HepG2 (cell line): Measurements from ENCODE around the gene PLEKHG4B. TPM values are rescaled to one million over a fixed set of nuclear protein-coding genes. Genes with fewer than 3 reads are reported as not detected.

ENCODE experiments used
- ATAC-seq: fragments of 200-7000 bp; cut with Tn5 transposase; 3 replicates; pipeline ENCODE4 v1.9.1; 2020; ENCODE audit warnings: mild to moderate bottlenecking, moderate library complexity
- BruUV-seq: library from RNA; stranded (reverse); fragments of 400-500 nt; replicated peaks from 2 replicates; lab custom pipeline; 2021; lab: Mats Ljungman, UMichigan
- CTCF ChIA-PET: fragments of 300-600 bp; formaldehyde crosslinking; extraction: SDS; loops from one replicate; lab custom pipeline; 2021; ENCODE audit warnings: low total read pairs, inconsistent platforms, low intra/inter-chr PET ratio; lab: Yijun Ruan, JAX
- POLR2A ChIA-PET: fragments of 350-600 bp; sonication (Branson Sonifier 250); formaldehyde crosslinking; loops from one replicate; lab custom pipeline; 2020; ENCODE audit warnings: antibody characterized with exemption, inconsistent platforms; lab: Yijun Ruan, JAX
- DNase-seq: peaks from one replicate; pipeline ENCODE4 v3.0.0-alpha.2; 2015; ENCODE audit warnings: low spot score
- FAIRE-seq: peaks from 3 replicates; lab custom pipeline; 2011; peaks lifted over from hg19 to GRCh38; lab: Jason Lieb, UNC
- H2AFZ ChIP-seq: one replicate; pipeline ENCODE4 v1.6.1; 2011; ENCODE audit warnings: low read length, inconsistent platforms
- H3K27ac ChIP-seq: fragments of 300-600 bp; 3 replicates; pipeline ENCODE4 v1.8.0; 2011; ENCODE audit warnings: mixed run types, mild to moderate bottlenecking, mixed read lengths, low read length, inconsistent platforms; ENCODE audit not compliant: insufficient read depth; ENCODE audit errors: extremely low read length
- H3K27me3 ChIP-seq, 2 experiments: fragments of 200-600 bp in 1 of 2; 2 replicates in 1 of 2; 3 replicates in 1 of 2; pipeline versions ENCODE4 v1.6.0 to v1.8.0; 2011; ENCODE audit warnings: low read length in 2 of 2, mild to moderate bottlenecking in 2 of 2, moderate library complexity in 2 of 2, inconsistent platforms in 1 of 2; ENCODE audit not compliant: insufficient read depth in 2 of 2, control insufficient read depth in 1 of 2
- H3K36me3 ChIP-seq, 2 experiments: fragments of 200-600 bp in 1 of 2; replicated peaks in 1 of 2; 2 replicates in 1 of 2; 3 replicates in 1 of 2; pipeline versions ENCODE4 v1.5.1 to v1.8.0; 2011; ENCODE audit warnings: low read length in 2 of 2, inconsistent platforms in 1 of 2; ENCODE audit not compliant: insufficient read depth in 2 of 2, control insufficient read depth in 1 of 2
- H3K4me1 ChIP-seq: 2 replicates; pipeline ENCODE4 v1.5.1; 2012; ENCODE audit warnings: low read length, inconsistent platforms; ENCODE audit not compliant: insufficient read depth
- H3K4me2 ChIP-seq: 2 replicates; pipeline ENCODE4 v1.6.0; 2011; ENCODE audit warnings: low read depth, low read length, inconsistent platforms
- H3K4me3 ChIP-seq, 3 experiments: fragments of 200-600 bp in 1 of 3; sonication (generic), shearing (Covaris generic) in 1 of 3; replicated peaks in 1 of 3; 2 replicates each; pipeline ENCODE4 v1.5.1; 2011 to 2016; ENCODE audit warnings: low read length in 3 of 3, inconsistent platforms in 2 of 3, low read depth in 2 of 3, mild to moderate bottlenecking in 2 of 3, control low read depth in 1 of 3, mixed read lengths in 1 of 3; ENCODE audit not compliant: insufficient read depth in 1 of 3
- H3K79me2 ChIP-seq: one replicate; pipeline ENCODE4 v1.6.1; 2011; ENCODE audit warnings: low read length, inconsistent platforms; ENCODE audit not compliant: insufficient read depth
- H3K9ac ChIP-seq: 2 replicates; pipeline ENCODE4 v1.6.0; 2011; ENCODE audit warnings: mild to moderate bottlenecking, low read depth, low read length, inconsistent platforms; ENCODE audit not compliant: insufficient read depth
- H3K9me3 ChIP-seq: 2 replicates; pipeline ENCODE4 v1.5.1; 2012; ENCODE audit warnings: mild to moderate bottlenecking, low read length
- H4K20me1 ChIP-seq: 2 replicates; pipeline ENCODE4 v1.6.0; 2011; ENCODE audit warnings: inconsistent platforms, mild to moderate bottlenecking, low read length, moderate library complexity; ENCODE audit not compliant: insufficient read depth
- CEBPZ ChIP-seq: IDR thresholded peaks from 2 replicates; pipeline ENCODE4 v1.6.1; 2012; ENCODE audit warnings: low read length, improper control_type of control experiment
- CHCHD3 ChIP-seq: sonication (generic); formaldehyde crosslinking; IDR thresholded peaks from 2 replicates; pipeline ENCODE4 v1.8.0; 2022; ENCODE audit warnings: mild to moderate bottlenecking, missing genetic modification reagents, moderate library complexity
- FOSL1 ChIP-seq: sonication (generic); formaldehyde crosslinking; IDR thresholded peaks from 2 replicates; pipeline ENCODE4 v1.9.0; 2021; ENCODE audit warnings: missing genetic modification reagents, borderline replicate concordance
- IKZF4 ChIP-seq: sonication (generic); formaldehyde crosslinking; IDR thresholded peaks from 2 replicates; pipeline ENCODE4 v1.5.1; 2020; ENCODE audit warnings: borderline replicate concordance, mild to moderate bottlenecking, low read depth, missing genetic modification reagents; ENCODE audit errors: not compliant biosample characterization
- KLF12 ChIP-seq: sonication (generic); formaldehyde crosslinking; IDR thresholded peaks from 2 replicates; pipeline ENCODE4 v1.4.0; 2020; ENCODE audit warnings: missing genetic modification reagents, borderline replicate concordance
- MTF2 ChIP-seq: sonication (generic); formaldehyde crosslinking; IDR thresholded peaks from 2 replicates; pipeline ENCODE4 v1.5.0; 2020; ENCODE audit warnings: missing genetic modification reagents, borderline replicate concordance
- NRL ChIP-seq: sonication (generic); formaldehyde crosslinking; IDR thresholded peaks from 2 replicates; pipeline ENCODE4 v1.5.0; 2020; ENCODE audit warnings: missing genetic modification reagents, mild to moderate bottlenecking, moderate library complexity, borderline replicate concordance
- STAG1 ChIP-seq: sonication (generic); formaldehyde crosslinking; IDR thresholded peaks from 2 replicates; pipeline ENCODE4 v1.4.0; 2020; ENCODE audit warnings: missing genetic modification reagents
- ZNF878 ChIP-seq: sonication (generic); formaldehyde crosslinking; IDR thresholded peaks from 2 replicates; pipeline ENCODE4 v1.8.1; 2023; ENCODE audit warnings: mild to moderate bottlenecking, missing genetic modification reagents, moderate library complexity
- WGBS: methylation state at CpG from one replicate; pipeline ENCODE4 v1.1.6; 2017; ENCODE audit warnings: low lambda C conversion rate; 5-methylcytosine and 5-hydroxymethylcytosine counted together
- in situ Hi-C: cut with HindIII; loops from 2 replicates; pipeline ENCODE4 v1.10.0; 2017; ENCODE audit warnings: low pct_unique_long_range_greater_than_20kb; ENCODE audit not compliant: extremely low pct_ligation_motif_present
- intact Hi-C: fragments of 100-400 bp; cut with micrococcal nuclease; formaldehyde crosslinking; loops from one replicate; pipeline ENCODE4 v1.10.0; 2022; ENCODE audit not compliant: unreplicated experiment
- polyA plus RNA-seq, 8 experiments: library from polyadenylated mRNA; depleted of rRNA in 3 of 8; stranded (reverse) in 7 of 8; unstranded in 1 of 8; fragments of >200 nt; fragmentation: Illumina TruSeq in 4 of 8; extraction: Trizol in 4 of 8; gene quantifications; 2 replicates each; pipeline versions ENCODE4 v1.2.1 to v1.2.3, GENCODE V29; 2011 to 2016; ENCODE audit warnings: low read depth in 4 of 8, missing spikeins in 1 of 8, mixed read lengths in 1 of 8; ENCODE audit not compliant: insufficient read depth in 1 of 8
- total RNA-seq, 5 experiments: library from RNA; depleted of rRNA; stranded (reverse); fragments of >200 nt; fragmentation: Illumina TruSeq; extraction: Trizol; gene quantifications; 2 replicates each; pipeline ENCODE4 v1.2.3, GENCODE V29; 2016; ENCODE audit warnings: low read depth in 1 of 5
- TF ChIP-seq, protein P1 (sequence below): fragments of 450-650 bp; IDR thresholded peaks from 2 replicates; pipeline ENCODE4 v1.6.1; 2017; ENCODE audit warnings: mild to moderate bottlenecking
- TF ChIP-seq, protein P2 (sequence below): sonication (generic); formaldehyde crosslinking; IDR thresholded peaks from 2 replicates; pipeline ENCODE4; 2020; ENCODE audit warnings: missing genetic modification reagents, mild to moderate bottlenecking, borderline replicate concordance

PLEKHG4B gene
- total and polyA plus RNA-seq, 2 of the 13 experiments (the other 11 are each of a cell fraction or from before 2014, with no cell fraction given) = 0.09 TPM; not detected in 1

DNA sequence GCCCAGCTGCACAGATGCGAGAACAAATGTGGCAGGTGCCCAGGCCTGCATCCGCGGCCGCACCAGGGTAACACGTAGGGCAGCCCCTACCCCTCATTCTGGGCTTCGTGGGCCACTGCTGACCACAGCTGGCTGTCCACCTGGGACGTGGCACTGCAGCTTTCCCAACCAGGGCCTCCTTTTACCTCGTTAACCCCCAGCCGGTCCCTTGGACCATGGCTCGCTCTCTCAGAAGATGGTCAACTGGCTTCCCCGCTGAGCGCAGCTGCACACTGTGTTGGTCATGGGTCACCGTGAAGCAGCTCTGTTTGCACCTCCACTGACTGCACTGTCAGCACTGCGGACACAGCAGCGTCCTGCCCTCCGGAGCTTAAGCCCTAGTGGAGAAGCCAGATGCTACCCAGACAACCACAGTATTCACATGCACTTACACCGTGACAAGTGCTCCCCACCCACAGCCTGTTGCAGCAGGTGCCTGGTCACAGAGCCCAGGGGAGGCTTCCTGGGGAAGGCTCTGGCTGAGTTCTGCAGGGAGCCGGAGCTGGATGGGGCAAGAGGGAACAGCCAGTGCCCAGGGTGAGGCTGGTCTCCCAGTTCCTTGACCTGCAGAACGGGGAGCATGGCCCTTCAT lies 10.5 kb upstream of the PLEKHG4B start:
- ATAC-seq = peak; percentile 47
- POLR2A ChIA-PET = no interaction called here
- TF ChIP-seq, protein P1, sequence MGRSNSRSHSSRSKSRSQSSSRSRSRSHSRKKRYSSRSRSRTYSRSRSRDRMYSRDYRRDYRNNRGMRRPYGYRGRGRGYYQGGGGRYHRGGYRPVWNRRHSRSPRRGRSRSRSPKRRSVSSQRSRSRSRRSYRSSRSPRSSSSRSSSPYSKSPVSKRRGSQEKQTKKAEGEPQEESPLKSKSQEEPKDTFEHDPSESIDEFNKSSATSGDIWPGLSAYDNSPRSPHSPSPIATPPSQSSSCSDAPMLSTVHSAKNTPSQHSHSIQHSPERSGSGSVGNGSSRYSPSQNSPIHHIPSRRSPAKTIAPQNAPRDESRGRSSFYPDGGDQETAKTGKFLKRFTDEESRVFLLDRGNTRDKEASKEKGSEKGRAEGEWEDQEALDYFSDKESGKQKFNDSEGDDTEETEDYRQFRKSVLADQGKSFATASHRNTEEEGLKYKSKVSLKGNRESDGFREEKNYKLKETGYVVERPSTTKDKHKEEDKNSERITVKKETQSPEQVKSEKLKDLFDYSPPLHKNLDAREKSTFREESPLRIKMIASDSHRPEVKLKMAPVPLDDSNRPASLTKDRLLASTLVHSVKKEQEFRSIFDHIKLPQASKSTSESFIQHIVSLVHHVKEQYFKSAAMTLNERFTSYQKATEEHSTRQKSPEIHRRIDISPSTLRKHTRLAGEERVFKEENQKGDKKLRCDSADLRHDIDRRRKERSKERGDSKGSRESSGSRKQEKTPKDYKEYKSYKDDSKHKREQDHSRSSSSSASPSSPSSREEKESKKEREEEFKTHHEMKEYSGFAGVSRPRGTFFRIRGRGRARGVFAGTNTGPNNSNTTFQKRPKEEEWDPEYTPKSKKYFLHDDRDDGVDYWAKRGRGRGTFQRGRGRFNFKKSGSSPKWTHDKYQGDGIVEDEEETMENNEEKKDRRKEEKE = no peak
- no peak for TF ChIP-seq CEBPZ
- TF ChIP-seq NRL (CRISPR knock-in tag) = no peak
- TF ChIP-seq FOSL1 (CRISPR knock-in tag) = no peak
- no peak for TF ChIP-seq CHCHD3
- no peak for TF ChIP-seq KLF12 (CRISPR knock-in tag)
- TF ChIP-seq MTF2 (CRISPR knock-in tag) = no peak
- TF ChIP-seq STAG1 = no peak
- no peak for TF ChIP-seq IKZF4 (CRISPR knock-in tag)
- no peak for TF ChIP-seq ZNF878 (CRISPR knock-in tag)
- TF ChIP-seq, protein P2, sequence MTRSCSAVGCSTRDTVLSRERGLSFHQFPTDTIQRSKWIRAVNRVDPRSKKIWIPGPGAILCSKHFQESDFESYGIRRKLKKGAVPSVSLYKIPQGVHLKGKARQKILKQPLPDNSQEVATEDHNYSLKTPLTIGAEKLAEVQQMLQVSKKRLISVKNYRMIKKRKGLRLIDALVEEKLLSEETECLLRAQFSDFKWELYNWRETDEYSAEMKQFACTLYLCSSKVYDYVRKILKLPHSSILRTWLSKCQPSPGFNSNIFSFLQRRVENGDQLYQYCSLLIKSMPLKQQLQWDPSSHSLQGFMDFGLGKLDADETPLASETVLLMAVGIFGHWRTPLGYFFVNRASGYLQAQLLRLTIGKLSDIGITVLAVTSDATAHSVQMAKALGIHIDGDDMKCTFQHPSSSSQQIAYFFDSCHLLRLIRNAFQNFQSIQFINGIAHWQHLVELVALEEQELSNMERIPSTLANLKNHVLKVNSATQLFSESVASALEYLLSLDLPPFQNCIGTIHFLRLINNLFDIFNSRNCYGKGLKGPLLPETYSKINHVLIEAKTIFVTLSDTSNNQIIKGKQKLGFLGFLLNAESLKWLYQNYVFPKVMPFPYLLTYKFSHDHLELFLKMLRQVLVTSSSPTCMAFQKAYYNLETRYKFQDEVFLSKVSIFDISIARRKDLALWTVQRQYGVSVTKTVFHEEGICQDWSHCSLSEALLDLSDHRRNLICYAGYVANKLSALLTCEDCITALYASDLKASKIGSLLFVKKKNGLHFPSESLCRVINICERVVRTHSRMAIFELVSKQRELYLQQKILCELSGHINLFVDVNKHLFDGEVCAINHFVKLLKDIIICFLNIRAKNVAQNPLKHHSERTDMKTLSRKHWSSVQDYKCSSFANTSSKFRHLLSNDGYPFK (CRISPR knock-in tag) = no peak

More for the DNA sequence above, 10.5 kb upstream of the PLEKHG4B start:
- no TSS peak for BruUV-seq
- H3K27ac ChIP-seq = no peak overlapping the region
- in situ Hi-C loops = no loop called here
- FAIRE-seq = no peak
- H3K4me3 ChIP-seq = no peak overlapping the region
- 62% methylated on average over 8 of the region's 19 CpGs for WGBS
- no peaks in the 10 kb centered on the region for H4K20me1 ChIP-seq
- intact Hi-C loops = no loop called here
- H3K79me2 ChIP-seq = no peaks in the 10 kb centered on the region
- H3K4me2 ChIP-seq = no peak overlapping the region
- H2AFZ ChIP-seq = no peak overlapping the region
- CTCF ChIA-PET = no interaction called here
- no peaks in the 10 kb centered on the region for H3K4me1 ChIP-seq
- H3K9ac ChIP-seq = no peak overlapping the region
- DNase-seq = no peak
- H3K27me3 ChIP-seq = peaks cover 3 to 59% of the 10 kb centered on the region in 2 experiments; a peak in 4 of 5 replicates
- no peaks in the 10 kb centered on the region for H3K36me3 ChIP-seq
- no peaks in the 10 kb centered on the region for H3K9me3 ChIP-seq
